Osteocyte (in vitro differentiated cells): Measurements from ENCODE around the gene ZFP91. TPM values are rescaled to one million over a fixed set of nuclear protein-coding genes. Genes with fewer than 3 reads are reported as not detected.

Experiments used
- DNase-seq: peaks from one replicate; pipeline ENCODE4 v3.0.0; 2021; ENCODE audit warnings: mixed read lengths; ENCODE audit not compliant: unreplicated experiment; ENCODE audit errors: extremely low spot score
- H3K27ac Mint-ChIP-seq: one replicate; pipeline ENCODE4 v1.8.0; 2021; ENCODE audit warnings: mild to moderate bottlenecking, mixed read lengths; ENCODE audit not compliant: unreplicated experiment
- H3K27me3 Mint-ChIP-seq: one replicate; pipeline ENCODE4 v1.8.0; 2021; ENCODE audit warnings: mixed read lengths; ENCODE audit not compliant: unreplicated experiment
- H3K36me3 Mint-ChIP-seq: one replicate; pipeline ENCODE4 v1.8.0; 2021; ENCODE audit warnings: mixed read lengths; ENCODE audit not compliant: unreplicated experiment
- H3K4me1 Mint-ChIP-seq: one replicate; pipeline ENCODE4 v1.8.0; 2021; ENCODE audit warnings: mixed read lengths; ENCODE audit not compliant: unreplicated experiment
- H3K4me3 Mint-ChIP-seq: one replicate; pipeline ENCODE4 v1.8.0; 2021; ENCODE audit warnings: mild to moderate bottlenecking, moderate library complexity, mixed read lengths; ENCODE audit not compliant: unreplicated experiment
- H3K9me3 Mint-ChIP-seq: one replicate; pipeline ENCODE4 v1.8.0; 2021; ENCODE audit warnings: mixed read lengths; ENCODE audit not compliant: unreplicated experiment
- CTCF ChIP-seq: fragments of 200-600 bp; sonication (generic); IDR thresholded peaks from 2 replicates; pipeline ENCODE4 v1.5.0; 2021; ENCODE audit warnings: antibody characterized with exemption, mild to moderate bottlenecking, moderate library complexity
- total RNA-seq: library from RNA; stranded (reverse); gene quantifications from 2 replicates; pipeline ENCODE4 v1.2.1, GENCODE V29; 2021

Gene ZFP91
- total RNA-seq, 1 donor from 2014 or later, result 56.7 TPM

GRCh38 chr11:58629857-58630256, 51.0 kb downstream of the ZFP91 start:
- Mint-ChIP-seq H3K4me1 (peaks cover 16% of the 10 kb centered on the region), H3K27me3 (no peaks in the 10 kb centered on the region), H3K36me3 (peaks cover 11% of the 10 kb centered on the region), H3K27ac (no peak overlapping the region), H3K4me3 (no peak overlapping the region), H3K9me3 (no peaks in the 10 kb centered on the region)
- no peak for DNase-seq
- TF ChIP-seq CTCF, result peak; percentile 52

- no peak for TF ChIP-seq CTCF
- Mint-ChIP-seq H3K4me3 (no peak overlapping the region), H3K36me3 (peaks cover 6% of the 10 kb centered on the region), H3K4me1 (peaks cover 13% of the 10 kb centered on the region), H3K9me3 (no peaks in the 10 kb centered on the region), H3K27ac (no peak overlapping the region), H3K27me3 (no peaks in the 10 kb centered on the region)
- no peak for DNase-seq
These were observed 52.5 kb downstream of the ZFP91 start for GRCh38 chr11:58631378-58631777.

- H3K27me3 Mint-ChIP-seq, result no peaks in the 10 kb centered on the region
- H3K4me1 Mint-ChIP-seq, result peaks cover 4% of the 10 kb centered on the region
- H3K36me3 Mint-ChIP-seq, result peaks cover under 1% of the 10 kb centered on the region
- TF ChIP-seq CTCF, result no peak
- no peaks in the 10 kb centered on the region for H3K9me3 Mint-ChIP-seq
- H3K4me3 Mint-ChIP-seq, result no peak overlapping the region
- no peak for DNase-seq
- H3K27ac Mint-ChIP-seq, result no peak overlapping the region
These were observed 53.6 kb downstream of the ZFP91 start for GRCh38 chr11:58632510-58632909.

- Mint-ChIP-seq H3K4me1 (no peaks in the 10 kb centered on the region), H3K27ac (no peak overlapping the region), H3K4me3 (no peak overlapping the region), H3K27me3 (peaks cover 12% of the 10 kb centered on the region), H3K36me3 (no peaks in the 10 kb centered on the region), H3K9me3 (no peaks in the 10 kb centered on the region)
- TF ChIP-seq CTCF, result no peak
- no peak for DNase-seq
These were observed 57.7 kb downstream of the ZFP91 start for GRCh38 chr11:58636587-58636986.

- no peaks in the 10 kb centered on the region for H3K36me3 Mint-ChIP-seq
- H3K27me3 Mint-ChIP-seq, result peaks cover 16% of the 10 kb centered on the region
- no peaks in the 10 kb centered on the region for H3K9me3 Mint-ChIP-seq
- TF ChIP-seq CTCF, result no peak
- H3K4me1 Mint-ChIP-seq, result no peaks in the 10 kb centered on the region
- H3K4me3 Mint-ChIP-seq, result no peak overlapping the region
- no peak overlapping the region for H3K27ac Mint-ChIP-seq
- DNase-seq, result no peak
These were observed 58.5 kb downstream of the ZFP91 start for GRCh38 chr11:58637371-58637770.
